GM21528 (cell line): ENCODE results near the gene FAR2.
"Not testable (repeated sequence)": the region's sequence is repeated elsewhere in the genome, so short reads cannot be mapped to it uniquely, and the experiment has no call there.

Source experiments
- ATAC-seq: cut with Tn5 transposase; IDR thresholded peaks from one replicate; pipeline ENCODE4 v1.9.1; 2021; ENCODE audit warnings: mild to moderate bottlenecking, moderate library complexity; ENCODE audit not compliant: unreplicated experiment, low FRiP score

The FAR2 gene

DNA sequence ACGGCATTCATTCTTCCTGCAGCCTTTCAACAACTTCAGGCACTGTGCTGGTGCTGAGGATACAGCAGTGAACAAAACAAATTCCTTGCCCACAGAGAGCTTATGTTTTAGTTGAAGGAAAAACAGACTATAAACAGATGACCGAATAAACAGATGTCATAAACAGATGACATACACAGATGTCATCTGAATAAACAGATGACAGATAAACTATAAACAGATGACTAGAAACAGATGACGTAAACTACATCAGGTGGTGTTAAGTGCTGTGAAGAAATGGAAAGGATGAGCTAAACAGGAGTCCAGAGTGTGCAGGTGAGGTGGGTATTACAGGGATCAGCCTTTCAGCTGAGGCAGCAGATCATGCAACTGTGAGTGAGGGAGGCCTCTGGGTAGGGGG lies 80.9 kb downstream of the FAR2 start:
- no peak for ATAC-seq

DNA sequence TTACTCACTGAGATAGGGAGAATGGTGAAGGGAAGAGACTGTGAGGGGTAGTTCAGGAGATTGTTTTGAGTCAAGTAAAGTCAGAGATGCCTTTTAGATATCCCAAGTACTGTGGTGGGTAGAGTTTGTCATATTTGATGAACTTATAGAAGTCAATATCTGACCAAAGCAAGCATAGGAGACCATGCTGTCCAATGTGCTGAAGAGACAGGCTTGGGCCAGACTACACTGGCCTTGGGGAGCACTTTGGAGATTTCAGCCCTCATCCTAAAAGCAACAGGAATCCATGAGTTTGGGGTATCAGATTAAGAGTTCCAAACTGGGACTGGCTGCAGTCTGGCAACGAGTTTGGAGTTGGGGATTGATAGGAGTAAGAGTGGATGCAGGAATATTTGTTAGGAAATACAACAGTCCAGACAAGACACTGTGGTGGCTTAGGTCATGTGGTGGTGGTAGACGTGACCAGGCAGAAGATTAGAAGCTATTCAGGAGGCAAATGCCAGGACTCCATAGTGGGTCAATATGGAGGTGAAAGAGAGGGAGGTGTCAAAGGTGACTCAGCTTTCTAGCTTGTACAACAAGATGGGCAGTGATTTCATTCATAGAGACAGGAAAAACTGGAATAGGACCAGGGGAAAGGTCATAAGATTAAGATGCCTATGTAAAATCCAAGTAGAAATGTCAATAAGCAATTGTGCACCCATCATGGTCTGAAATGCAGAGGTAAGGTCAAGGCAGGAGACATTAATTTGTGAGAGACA lies 81.9 kb downstream of the FAR2 start:
- no peak for ATAC-seq

DNA sequence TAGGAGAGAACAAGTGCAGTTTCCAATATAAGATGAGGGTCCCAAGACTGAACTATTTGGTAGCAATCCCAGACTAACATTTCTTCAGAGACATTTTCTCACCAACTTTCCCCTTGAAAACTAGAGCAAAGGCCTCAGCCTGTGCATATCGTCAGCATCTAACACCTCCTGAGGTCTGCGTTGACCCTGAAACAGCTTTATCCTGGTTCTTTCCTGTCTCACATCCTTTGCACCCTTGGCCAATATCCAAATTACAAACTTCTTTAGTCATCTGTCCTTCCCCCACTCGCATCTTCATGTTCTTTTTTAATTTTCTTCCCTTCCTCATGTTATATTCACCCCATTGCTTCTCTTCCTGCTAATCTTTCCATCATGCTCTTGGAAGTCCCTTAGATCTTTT lies 83.0 kb downstream of the FAR2 start:
- ATAC-seq = no peak

DNA sequence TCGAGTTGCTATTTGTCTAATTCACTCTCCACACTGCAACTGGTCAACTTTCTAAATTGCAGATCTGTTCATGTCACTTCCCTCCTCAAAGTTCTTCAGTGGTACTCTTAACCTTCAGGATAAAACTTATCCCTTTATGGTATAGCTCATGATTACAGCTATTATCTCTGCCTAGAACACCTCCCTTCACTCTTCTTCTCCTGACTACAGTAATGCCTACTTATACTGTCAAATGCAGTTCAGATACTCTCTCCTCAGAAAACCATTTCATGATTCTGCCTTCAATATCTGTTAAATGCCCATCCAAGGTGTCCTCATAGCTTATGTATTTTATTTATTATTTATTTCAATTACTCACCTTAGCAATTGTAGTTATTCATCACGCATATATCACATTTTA lies 85.5 kb downstream of the FAR2 start:
- no peak for ATAC-seq

DNA sequence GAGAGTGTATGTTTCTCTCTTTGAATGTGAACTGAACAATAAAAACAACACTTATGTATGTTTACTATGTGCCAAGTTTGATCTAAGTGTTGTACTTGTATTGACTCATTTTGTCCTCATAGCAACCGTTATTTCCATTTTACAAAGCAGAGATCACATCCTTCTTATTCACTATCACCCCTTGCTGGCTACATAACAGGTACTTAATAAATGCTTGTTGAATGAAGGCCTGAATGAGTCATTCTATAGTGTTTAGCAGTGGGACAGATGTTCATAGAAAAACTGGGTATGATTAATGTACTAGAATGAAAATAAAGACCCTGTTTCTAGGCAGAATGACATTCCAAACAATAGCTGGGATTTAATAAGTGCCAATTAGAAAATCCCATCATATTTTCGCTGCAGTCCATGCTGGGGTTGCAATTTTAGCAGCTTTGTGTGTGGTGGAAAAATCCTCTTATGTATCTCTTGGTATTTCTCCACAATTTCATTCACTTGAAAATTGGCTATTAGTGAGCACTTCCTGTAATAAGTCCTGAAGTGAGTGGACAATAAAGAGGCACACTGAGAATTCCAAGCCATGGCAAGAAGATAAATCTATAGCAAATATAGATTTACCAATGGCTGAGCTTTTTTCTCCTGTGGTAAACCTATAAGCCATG lies 86.0 kb downstream of the FAR2 start:
- no peak for ATAC-seq

DNA sequence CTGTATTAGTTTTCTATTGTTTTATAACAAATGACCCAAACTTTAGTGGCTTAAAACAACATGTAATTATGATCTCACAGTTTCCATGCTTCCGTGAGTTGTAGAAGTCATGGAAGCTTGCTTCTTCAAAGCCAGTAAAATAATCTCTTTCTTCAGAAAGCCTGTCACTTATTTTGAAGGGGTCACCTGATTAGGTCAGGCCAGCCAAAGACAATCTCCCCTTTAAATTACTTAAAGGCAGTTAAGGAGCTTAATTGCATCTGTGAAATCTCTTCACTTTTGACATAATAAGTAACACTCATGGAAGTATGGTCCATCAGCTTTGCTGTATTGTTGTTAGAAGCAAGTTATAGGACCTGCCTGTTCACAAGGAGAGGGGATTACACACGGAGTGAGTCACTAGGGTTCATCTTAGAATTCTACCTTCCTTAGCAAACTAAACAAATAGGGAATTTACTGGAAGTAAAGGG lies 89.8 kb downstream of the FAR2 start:
- ATAC-seq = no peak

DNA sequence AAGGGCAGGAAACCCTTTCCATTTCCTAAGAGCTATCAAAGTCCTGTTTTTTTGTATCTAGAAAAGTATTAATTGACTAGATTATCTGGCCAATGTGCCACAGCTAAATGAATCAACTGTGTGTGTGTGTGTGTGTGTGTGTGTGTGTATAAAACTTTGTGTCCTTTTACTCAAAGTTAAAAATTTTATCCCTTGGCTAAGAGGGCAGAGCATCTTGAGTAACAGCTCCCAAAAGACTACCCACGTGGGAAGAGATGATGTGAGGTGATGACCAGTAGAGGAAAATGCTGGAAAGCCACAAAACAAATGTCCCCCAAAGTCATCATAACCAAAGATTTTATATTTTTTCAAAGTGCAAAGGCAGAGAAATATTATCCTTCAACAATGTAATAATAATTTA lies 90.3 kb downstream of the FAR2 start:
- ATAC-seq = no peak

DNA sequence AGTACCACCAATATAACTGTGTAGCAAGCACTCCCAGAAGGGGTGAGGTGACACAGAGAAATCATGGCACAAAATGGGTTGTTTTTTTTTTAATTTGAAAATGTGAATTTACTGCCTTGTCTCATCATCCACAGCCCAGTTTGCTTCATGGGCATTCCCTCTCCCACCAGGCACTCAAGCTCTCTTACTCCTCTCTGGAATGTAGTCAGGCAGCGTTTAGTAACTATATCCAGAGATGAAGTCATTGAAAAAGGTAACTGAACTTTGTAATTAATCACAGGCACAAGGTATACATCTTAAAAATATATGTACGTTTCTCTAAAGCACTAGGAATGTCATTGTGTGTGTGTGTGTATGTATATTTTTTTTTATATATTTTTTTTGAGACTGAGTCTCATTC lies 91.4 kb downstream of the FAR2 start:
- ATAC-seq = no peak

DNA sequence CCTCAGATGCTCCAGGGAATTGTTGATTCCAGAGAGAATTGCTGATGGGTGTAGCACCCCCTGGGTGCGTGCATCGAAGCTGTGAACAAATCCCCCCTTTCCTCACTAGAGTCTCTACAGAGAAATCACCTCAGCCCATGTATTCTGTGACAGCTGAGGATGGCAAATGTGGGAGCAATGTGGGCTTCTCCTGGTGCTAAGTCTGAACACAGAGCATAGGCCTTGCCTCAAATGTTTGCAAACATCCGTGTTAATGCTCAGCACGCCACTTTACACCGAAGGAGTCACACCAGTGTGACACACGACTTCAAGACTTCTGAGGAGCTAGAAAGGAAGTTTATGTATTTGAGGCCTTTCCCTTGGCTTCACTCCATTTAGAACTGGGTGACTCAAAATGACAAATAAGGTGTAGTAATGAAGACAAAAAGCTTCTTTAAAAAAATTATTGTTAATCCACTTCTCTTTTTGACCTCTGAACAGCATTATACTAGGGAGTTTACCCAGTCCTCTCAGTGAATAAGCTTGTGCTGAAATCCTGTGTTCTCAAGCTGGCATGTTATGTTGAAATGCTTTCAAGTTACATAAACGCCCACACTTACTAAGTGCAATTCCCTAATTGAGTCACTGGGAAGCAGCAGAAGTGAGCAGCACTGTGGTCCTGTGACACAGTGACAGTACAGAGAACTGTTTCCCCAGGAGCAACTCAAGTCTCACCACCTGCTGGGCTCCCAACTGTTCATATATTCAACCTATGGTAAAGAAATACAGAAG lies 92.9 kb downstream of the FAR2 start:
- ATAC-seq = peak; percentile 79

DNA sequence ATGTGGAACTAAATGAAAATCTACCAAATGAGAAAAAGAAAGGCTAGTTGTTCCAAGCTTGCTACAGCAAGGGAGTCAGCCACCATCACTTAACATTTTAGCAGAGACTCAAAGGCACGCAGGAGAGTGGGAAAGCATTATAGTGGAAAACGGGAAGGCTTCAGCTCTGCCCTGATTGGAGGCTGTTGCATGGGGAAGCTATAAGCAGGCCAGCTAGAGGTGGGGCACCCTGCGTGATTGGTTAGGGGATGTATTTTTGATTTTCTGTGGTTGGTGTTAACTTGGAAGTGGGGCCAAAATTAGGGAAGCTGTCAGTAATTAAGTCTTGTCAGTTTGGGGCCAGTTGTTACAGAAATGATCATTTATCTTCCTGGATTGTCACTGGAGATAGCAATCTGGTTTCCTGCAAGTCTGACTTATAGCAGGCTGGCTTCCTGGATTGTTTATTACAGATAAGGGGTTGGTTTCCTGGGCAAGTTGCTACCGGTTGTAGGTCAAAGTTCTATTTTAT lies 93.9 kb downstream of the FAR2 start:
- no peak for ATAC-seq

DNA sequence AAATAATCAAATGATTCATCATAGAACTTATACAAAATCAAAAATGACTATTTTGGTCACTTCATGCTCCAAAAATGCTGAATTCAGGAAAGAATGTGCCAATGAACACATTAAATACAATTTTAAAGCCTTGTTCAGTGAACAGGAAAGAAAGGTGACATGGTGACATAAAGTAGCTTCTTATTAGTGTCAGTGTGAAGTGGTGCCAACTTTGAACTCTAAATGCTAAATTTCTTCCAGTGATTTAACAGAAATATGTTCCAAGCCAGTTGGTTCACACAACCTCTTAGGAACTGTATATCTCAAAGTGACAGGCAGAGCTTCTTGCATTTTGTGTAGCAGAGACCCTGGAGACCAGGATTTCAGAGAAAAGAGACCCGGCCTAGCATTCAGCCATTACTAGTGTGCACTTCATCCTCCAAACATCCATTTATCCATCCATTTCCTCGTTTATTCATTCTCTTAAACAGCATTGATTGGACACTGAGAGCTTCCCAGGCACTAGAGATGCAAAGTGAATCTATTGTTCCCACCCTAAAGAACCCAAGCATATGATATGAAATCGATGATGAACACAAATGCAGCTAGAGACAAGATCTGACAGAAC lies 95.2 kb downstream of the FAR2 start:
- no peak for ATAC-seq

DNA sequence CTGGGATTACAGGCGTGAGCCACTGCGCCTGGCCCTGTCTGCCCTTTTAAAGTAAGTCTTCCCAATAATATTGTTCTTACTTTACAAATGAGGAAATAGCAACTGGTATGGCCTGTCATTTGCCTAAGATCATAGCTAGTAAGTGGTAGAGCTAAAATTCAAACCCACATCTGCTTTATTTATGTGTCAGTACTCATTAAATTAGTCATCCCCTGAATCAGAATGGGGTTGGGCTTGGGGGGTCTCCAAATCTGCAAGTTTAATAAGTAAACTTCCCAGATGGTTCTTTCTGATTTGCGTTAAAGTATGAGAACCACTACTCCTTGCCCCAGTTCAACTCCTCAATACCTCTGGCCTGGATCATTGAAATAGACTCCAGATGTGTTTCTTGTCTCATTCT lies 96.2 kb downstream of the FAR2 start:
- no peak for ATAC-seq

DNA sequence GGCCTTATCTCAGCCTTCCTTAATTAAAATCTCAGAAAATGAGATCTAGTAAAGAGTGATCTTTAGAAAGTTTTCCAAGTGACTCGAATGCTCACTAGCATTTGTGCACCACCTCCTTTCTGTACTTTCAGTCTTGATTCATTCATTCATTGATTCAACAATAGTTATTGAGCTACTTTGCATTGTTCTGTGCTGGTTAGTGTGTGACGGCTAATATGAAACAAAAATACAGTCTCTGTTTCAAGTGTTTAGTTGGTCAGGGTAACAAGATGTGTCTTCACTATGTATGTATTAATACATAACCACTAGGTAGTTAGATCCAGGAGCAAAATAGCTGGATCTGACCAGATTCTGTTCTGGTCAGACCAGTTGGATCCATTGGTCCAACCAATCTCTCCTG lies 100.9 kb downstream of the FAR2 start:
- no peak for ATAC-seq

DNA sequence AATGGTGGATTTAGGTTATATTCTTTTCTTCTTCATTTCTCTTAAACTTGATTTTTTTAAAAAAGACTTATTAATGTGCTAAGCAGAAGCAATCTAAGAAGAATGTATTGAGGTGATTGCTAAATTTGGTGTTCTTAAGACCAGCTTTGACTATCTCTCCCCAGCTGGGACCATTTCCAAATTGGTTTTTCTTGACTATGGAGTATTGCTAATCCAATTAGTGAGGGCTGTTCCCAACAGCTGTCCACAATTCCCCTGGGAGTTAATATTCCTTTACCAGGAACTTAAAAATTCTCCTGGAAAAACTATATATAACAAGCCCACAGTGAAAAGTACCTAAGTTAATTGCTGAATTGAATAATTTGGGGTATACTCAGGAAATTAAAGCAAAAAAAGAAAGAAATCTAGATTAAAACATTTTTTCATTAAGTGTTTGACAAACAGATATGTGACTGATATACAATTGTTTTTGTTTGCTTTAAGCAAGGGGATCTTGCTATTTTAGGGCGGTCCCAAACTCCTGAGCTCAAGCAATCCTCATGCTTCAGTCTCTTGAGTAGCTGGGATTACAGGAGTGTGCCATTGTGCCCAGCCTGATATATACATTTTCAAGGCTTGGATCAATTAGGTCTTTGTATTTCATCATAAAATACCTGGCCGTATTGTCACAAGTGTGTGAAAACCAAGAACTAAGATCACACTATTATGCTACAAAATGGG lies 105.0 kb downstream of the FAR2 start:
- ATAC-seq = no peak

DNA sequence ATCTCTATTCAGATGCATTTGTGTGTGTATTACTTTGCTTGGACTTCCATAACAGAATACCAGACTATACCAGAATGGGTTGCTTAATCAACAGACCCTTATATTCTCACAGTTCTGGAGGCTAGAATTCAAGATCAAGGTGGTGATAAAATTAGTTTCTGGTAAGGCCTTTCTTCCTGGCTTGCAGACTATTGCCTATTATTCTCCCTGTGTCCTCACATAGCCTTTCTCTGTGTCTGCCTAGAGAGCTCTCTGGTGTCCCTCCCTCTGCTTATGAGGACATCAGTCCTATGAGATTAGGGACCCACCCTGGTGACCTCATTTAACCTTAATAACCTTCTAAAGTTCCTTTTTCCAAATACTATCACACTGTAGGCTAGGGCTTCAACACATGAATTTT lies 106.0 kb downstream of the FAR2 start:
- ATAC-seq = no peak

DNA sequence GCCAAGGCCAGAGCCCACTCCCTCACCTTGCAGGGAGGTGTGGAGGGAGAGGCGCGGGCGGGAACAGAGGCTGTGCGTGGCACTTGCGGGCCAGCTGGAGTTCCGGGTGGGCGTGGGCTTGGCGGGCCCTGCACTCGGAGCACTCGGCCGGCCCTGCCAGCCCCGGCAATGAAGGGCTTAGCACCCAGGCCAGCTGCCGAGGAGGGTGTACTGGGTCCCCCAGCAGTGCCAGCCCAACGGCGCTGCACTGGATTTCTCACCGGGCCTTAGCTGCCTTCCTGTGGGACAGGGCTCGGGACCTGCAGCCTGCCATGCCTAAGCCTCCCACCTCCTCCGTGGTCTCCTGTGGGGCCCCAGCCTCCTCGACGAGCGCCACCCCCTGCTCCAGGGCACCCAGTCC lies 107.5 kb downstream of the FAR2 start:
- ATAC-seq = no peak

DNA sequence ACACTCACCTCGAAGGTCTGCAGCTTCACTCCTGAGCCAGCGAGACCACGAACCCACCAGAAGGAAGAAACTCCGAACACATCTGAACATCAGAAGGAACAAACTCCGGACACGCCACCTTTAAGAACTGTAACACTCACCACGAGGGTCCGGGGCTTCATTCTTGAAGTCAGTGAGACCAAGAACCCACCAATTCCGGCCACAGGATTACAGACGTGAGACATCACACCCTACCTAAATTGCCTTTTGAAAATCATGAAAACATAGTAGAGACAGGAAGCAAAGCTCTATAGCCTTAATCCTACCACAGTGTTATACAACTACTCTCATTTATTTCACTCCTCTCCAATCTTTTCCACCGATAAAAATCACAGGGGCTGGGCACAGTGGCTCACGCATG lies 108.6 kb downstream of the FAR2 start:
- not testable (repeated sequence) for ATAC-seq

DNA sequence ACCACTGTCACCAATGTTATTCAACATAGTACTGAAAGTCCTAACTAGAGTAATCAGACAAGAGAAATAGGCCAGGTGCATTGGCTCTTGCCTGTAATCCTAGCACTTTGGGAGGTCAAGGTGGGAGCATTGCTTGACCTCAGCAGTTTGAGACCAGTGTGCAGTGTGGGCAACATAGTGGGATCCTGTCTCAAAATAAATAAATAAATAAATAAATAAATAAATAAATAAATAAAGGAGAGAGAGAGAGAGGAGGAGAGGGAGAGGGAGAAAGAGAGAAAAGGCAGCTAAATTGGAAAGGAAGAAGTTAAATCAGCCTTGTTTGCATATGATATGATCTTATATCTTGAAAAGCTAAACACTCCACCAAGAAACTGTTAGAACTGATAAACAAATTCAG lies 115.3 kb downstream of the FAR2 start:
- no peak for ATAC-seq

DNA sequence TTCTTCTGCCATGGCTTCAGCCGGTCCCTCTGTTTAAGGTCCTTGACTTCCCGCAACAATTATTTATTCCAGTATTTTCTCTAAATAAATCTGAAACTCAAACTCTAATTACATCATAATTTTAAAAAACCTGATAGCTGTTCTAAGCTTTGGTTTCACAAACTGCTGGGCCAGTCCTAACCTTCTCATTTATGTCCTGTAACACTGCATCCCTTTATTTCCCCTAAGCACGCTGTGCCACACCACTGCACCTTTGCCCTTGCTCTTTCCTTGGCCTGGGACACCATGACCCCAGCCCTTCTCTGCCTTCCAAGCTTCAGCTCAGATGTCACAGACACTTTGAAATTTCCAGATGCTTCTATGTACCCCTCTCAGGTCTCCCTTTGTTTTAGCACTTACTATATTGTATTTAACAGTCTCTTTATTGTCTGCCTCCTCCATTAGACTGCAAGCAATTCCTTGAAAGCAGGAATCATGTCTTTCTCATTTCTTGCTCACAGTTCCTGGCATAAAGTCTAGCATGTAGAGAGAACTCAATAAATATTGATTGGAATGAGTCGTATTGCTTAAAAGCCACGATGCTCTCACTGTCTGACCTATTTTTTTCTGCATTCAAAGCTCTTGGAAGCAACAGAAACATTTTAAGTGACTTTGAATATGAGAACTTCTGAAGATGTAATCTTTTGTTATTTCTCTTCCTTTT lies 120.8 kb downstream of the FAR2 start:
- no peak for ATAC-seq

DNA sequence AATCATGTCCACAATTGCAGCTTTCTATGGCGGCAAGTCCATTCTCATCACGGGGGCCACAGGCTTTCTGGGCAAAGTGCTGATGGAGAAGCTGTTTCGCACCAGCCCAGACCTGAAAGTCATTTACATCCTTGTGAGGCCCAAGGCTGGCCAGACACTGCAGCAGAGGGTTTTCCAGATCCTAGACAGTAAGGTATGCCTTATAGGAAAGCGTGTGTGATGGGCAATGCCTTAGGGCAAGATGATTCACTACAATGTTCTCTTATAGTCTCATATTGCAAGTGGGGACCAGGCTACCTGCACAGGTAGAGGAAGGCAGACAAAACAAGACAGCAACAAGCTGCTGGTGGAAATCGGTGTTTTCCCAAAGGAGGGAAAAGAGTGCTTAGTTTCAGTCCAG lies 121.4 kb downstream of the FAR2 start:
- ATAC-seq = no peak
